Neuron (in vitro differentiated cells): ENCODE data around the gene UBR4.

Source experiments
- H2AFZ ChIP-seq: one replicate; pipeline ENCODE4 v1.6.1; 2013; ENCODE audit warnings: low read depth, mild to moderate bottlenecking, inconsistent platforms, low read length, moderate library complexity
- H3K27me3 ChIP-seq: one replicate; pipeline ENCODE4 v1.6.1; 2013; ENCODE audit warnings: low read length; ENCODE audit not compliant: insufficient read depth
- H3K36me3 ChIP-seq: one replicate; pipeline ENCODE4 v1.6.1; 2013; ENCODE audit warnings: low read length; ENCODE audit not compliant: insufficient read depth
- H3K4me1 ChIP-seq: one replicate; pipeline ENCODE4 v1.6.1; 2013; ENCODE audit warnings: low read length; ENCODE audit not compliant: insufficient read depth
- H3K4me3 ChIP-seq: 2 replicates; pipeline ENCODE4 v1.5.1; 2013; ENCODE audit warnings: mild to moderate bottlenecking, low read length, moderate library complexity
- H3K9me3 ChIP-seq: one replicate; pipeline ENCODE4 v1.6.1; 2013; ENCODE audit warnings: low read length

Gene UBR4

GRCh38 chr1:19110257-19110927 is 99.7 kb downstream of the UBR4 start:
- no peaks in the 10 kb centered on the region for H3K4me1 ChIP-seq
- H3K4me3 ChIP-seq = no peak overlapping the region
- peaks cover 93% of the 10 kb centered on the region for H3K36me3 ChIP-seq
- no peaks in the 10 kb centered on the region for H3K27me3 ChIP-seq
- no peaks in the 10 kb centered on the region for H3K9me3 ChIP-seq
- H2AFZ ChIP-seq = no peak overlapping the region

- H3K4me1 ChIP-seq = no peaks in the 10 kb centered on the region
- H3K27me3 ChIP-seq = no peaks in the 10 kb centered on the region
- no peaks in the 10 kb centered on the region for H3K9me3 ChIP-seq
- H3K36me3 ChIP-seq = peaks cover 93% of the 10 kb centered on the region
- no peak overlapping the region for H3K4me3 ChIP-seq
- H2AFZ ChIP-seq = no peak overlapping the region
Measured at GRCh38 chr1:19109545-19109944, 100.5 kb downstream of the UBR4 start.

GRCh38 chr1:19101244-19101643 is 108.8 kb downstream of the UBR4 start:
- no peaks in the 10 kb centered on the region for H3K9me3 ChIP-seq
- no peaks in the 10 kb centered on the region for H3K27me3 ChIP-seq
- H3K4me1 ChIP-seq = no peaks in the 10 kb centered on the region
- peaks cover 98% of the 10 kb centered on the region for H3K36me3 ChIP-seq
- H3K4me3 ChIP-seq = no peak overlapping the region
- H2AFZ ChIP-seq = no peak overlapping the region

GRCh38 chr1:19100028-19100427 is 110.0 kb downstream of the UBR4 start:
- Histone ChIP-seq H3K9me3 (no peaks in the 10 kb centered on the region), H3K4me1 (no peaks in the 10 kb centered on the region), H3K4me3 (no peak overlapping the region), H3K36me3 (peaks cover 98% of the 10 kb centered on the region), H2AFZ (no peak overlapping the region), H3K27me3 (no peaks in the 10 kb centered on the region)

- H2AFZ ChIP-seq = no peak overlapping the region
- H3K9me3 ChIP-seq = no peaks in the 10 kb centered on the region
- peaks cover 99% of the 10 kb centered on the region for H3K36me3 ChIP-seq
- no peak overlapping the region for H3K4me3 ChIP-seq
- H3K27me3 ChIP-seq = no peaks in the 10 kb centered on the region
- H3K4me1 ChIP-seq = no peaks in the 10 kb centered on the region
Measured at GRCh38 chr1:19096990-19097389, 113.1 kb downstream of the UBR4 start.

GRCh38 chr1:19096036-19096833 is 113.8 kb downstream of the UBR4 start:
- no peaks in the 10 kb centered on the region for H3K27me3 ChIP-seq
- no peak overlapping the region for H2AFZ ChIP-seq
- H3K4me1 ChIP-seq = no peaks in the 10 kb centered on the region
- H3K4me3 ChIP-seq = no peak overlapping the region
- H3K36me3 ChIP-seq = peaks cover 99% of the 10 kb centered on the region
- H3K9me3 ChIP-seq = no peaks in the 10 kb centered on the region

GRCh38 chr1:19091196-19091953 is 118.7 kb downstream of the UBR4 start:
- Histone ChIP-seq H3K9me3 (no peaks in the 10 kb centered on the region), H3K4me1 (no peaks in the 10 kb centered on the region), H3K36me3 (peaks cover 97% of the 10 kb centered on the region), H2AFZ (no peak overlapping the region), H3K27me3 (no peaks in the 10 kb centered on the region), H3K4me3 (no peak overlapping the region)

- Histone ChIP-seq H3K27me3 (no peaks in the 10 kb centered on the region), H2AFZ (no peak overlapping the region), H3K4me1 (no peaks in the 10 kb centered on the region), H3K9me3 (no peaks in the 10 kb centered on the region), H3K36me3 (peaks cover 94% of the 10 kb centered on the region), H3K4me3 (no peak overlapping the region)
Measured at GRCh38 chr1:19089524-19089923, 120.5 kb downstream of the UBR4 start.

- Histone ChIP-seq H3K36me3 (peaks cover 94% of the 10 kb centered on the region), H3K9me3 (no peaks in the 10 kb centered on the region), H3K4me3 (no peak overlapping the region), H3K4me1 (no peaks in the 10 kb centered on the region), H3K27me3 (no peaks in the 10 kb centered on the region), H2AFZ (no peak overlapping the region)
Measured at GRCh38 chr1:19088717-19089442, 121.2 kb downstream of the UBR4 start.

GRCh38 chr1:19087737-19088594 is 122.1 kb downstream of the UBR4 start:
- Histone ChIP-seq H3K4me1 (no peaks in the 10 kb centered on the region), H3K36me3 (peaks cover 94% of the 10 kb centered on the region), H3K27me3 (no peaks in the 10 kb centered on the region), H3K9me3 (no peaks in the 10 kb centered on the region), H3K4me3 (no peak overlapping the region), H2AFZ (no peak overlapping the region)

- Histone ChIP-seq H3K9me3 (no peaks in the 10 kb centered on the region), H3K27me3 (no peaks in the 10 kb centered on the region), H3K36me3 (peaks cover 94% of the 10 kb centered on the region), H2AFZ (no peak overlapping the region), H3K4me3 (no peak overlapping the region), H3K4me1 (no peaks in the 10 kb centered on the region)
Measured at GRCh38 chr1:19087017-19087736, 122.9 kb downstream of the UBR4 start.
